GM18907 (cell line): Measurements from ENCODE around the gene FGF2.
"Not testable (repeated sequence)": the region's sequence is repeated elsewhere in the genome, so short reads cannot be mapped to it uniquely, and the experiment has no call there.

Experiments used
- ATAC-seq: cut with Tn5 transposase; IDR thresholded peaks from one replicate; pipeline ENCODE4 v1.9.1; 2021; ENCODE audit warnings: mild to moderate bottlenecking, moderate library complexity; ENCODE audit not compliant: unreplicated experiment

Gene FGF2

DNA sequence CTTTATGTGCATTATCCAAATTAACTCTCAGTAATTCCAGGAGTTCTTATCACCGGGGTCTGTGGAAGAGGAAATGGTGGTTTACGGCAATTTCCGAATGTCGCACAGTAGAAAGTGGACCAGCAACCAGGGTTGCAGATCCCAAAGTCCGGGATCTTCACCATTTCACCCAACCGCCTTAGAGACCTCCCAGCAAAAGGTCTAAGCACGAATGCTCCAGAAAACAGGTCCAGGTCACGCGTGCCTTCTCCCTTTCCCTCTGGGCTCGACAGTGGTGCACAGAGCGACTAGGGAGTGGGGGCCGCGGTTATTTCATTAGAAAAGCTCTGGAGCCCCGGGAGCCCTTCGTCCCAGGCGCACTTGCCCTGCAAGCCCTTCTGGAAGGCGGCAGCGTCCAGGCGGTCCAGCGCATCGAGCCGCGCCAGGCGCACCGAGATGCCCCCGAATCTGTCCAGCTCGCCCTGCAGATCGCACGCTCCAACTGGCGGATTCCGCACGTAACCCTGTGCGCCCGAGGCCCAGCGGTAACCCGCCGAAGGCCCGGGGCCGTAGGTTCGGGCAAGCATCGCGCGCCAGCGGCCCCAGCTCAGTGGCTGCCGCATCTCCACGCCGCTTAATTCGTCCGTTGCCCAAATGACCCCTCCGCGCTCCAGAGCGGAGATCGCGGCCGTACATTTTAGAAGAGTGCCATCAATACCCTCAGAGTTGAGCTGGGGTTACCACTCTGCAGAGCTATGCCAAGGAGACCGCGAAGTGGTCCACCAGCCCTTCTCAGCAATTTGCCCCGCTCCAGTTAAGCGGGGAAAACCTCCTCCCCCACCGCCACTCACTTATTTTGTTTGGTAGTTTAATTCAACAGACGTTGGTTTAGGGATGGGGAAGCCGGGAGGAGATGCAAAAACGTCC lies 95.6 kb downstream of the FGF2 start, which contains the start of gene NUDT6:
Gene NUDT6 (minus strand): TSS at position 627 of the 906 bp plus-strand sequence. CDS start 25 bp downstream, at position 602.
- ATAC-seq = peak; percentile 77

DNA sequence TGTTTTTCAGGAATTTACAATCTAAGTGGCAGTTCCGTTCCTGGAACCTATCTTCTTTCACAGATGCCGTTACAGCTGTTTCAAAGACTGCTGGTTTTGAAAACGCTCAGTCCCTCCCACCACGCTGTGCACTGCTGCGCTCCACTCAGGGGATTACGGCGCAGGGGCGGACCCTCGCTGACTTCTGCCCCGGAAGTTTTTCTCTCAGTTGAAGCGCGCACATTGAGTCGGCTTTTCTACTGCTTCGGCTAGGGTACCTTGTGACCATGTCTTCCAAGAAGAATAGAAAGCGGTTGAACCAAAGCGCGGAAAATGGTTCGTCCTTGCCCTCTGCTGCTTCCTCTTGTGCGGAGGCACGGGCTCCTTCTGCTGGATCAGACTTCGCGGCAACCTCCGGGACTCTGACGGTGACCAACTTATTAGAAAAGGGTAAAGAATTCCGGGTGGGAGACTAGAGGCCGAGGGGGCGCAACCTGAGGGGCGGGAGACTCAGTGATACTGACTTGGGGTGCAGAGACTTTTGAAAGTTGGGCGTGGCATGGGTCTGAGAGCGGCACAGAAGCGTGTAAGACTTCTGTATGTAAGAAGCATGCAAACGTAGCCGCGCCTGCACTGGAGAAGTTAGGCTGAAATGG lies 96.4 kb downstream of the FGF2 start:
- ATAC-seq = peak; percentile 98

DNA sequence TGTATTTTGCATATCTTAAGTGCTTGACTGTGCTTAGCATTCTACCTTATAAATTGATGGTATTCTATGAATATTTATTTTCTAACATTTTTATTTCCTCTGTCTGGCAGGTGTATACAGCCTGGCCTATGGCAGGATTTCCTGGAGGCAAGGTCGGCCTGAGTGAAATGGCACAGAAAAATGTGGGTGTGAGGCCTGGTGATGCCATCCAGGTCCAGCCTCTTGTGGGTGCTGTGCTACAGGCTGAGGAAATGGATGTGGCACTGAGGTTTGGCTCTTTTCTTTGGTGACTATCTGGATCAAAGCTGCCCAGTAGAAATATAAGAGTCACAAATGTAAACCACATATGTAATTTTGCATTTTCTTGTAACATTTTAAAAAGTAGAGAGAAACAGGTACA lies 102.3 kb downstream of the FGF2 start:
- no peak for ATAC-seq

DNA sequence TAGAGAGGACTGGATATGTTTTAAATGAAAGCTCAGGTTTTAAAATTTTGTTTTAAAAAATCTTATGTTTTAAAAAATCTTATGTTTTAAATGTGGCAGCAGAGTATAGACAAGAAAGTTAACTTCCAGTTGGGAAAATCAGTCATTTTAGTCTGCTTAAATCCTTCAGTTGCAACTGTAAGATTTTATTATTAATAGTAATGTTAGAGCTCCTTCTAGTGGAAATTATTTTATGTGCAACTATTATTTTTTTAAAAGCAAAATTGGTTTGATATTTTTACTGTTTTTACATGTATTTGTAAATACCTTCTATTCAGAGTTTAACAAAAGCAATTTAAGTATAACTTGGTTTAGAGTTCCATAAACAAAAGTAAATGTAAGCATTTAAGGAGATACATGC lies 104.2 kb downstream of the FGF2 start:
- no peak for ATAC-seq

DNA sequence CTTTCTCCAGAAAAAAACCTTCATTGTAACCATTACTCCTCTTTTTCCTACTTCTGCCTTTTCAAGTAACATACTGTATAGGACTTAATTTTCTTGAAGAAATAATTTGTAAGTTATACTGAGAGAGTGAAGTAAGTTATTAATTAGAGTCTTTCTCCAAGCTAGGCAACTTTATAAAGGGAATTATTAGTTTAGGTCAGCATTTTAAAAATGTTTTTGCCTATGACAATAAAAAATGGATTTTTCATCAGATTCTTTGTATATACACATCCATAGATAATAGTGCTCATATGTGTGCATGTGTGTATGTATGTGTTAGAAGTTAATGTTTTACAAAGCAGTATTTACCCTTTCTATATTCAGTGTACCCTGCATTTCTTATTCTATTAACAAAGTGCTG lies 106.1 kb downstream of the FGF2 start:
- no peak for ATAC-seq

DNA sequence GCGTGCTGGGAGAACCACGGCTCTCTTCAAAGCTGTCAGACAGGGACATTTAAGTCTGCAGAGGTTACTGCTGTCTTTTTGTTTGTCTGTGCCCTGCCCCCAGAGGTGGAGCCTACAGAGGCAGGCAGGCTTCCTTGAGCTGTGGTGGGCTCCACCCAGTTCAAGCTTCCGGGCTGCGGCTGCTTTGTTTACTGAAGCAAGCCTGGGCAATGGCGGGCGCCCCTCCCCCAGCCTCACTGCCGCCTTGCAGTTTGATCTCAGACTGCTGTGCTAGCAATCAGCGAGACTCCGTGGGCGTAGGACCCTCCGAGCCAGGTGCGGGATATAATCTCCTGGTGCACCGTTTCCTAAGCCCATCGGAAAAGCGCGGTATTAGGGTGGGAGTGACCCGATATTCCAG lies 118.5 kb downstream of the FGF2 start:
- ATAC-seq = not testable (repeated sequence)

DNA sequence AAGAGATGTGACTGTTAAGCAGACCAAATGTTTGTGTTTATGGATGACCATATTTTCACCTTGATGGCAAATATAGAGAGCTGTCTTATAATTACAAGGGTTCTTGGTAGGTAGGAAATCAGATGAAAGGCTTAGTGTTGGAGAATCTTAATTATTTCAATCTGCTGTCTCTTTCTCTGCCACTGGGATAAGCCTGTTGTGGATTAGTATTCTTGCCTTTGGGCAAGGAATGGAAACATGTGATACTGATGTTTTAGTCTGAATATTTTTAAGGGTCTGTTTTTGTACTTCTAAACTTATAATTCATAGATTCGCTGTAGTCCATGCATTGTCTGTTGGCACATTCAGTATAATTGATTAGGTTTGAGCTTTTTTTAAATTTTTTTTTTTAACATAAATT lies 119.5 kb downstream of the FGF2 start:
- ATAC-seq = no peak
